Neural crest cell (in vitro differentiated cells): ENCODE measurements around the gene SUSD4. TPM values are rescaled to one million over a fixed set of nuclear protein-coding genes. Genes with fewer than 3 reads are reported as not detected.

Experiments
- DNase-seq: peaks from one replicate; pipeline ENCODE4 v3.0.0; 2021; ENCODE audit warnings: low read depth, mixed read lengths, low spot score
- H3K27ac Mint-ChIP-seq: one replicate; pipeline ENCODE4 v1.8.0; 2021; ENCODE audit warnings: mild to moderate bottlenecking, mixed read lengths; ENCODE audit not compliant: unreplicated experiment
- H3K27me3 Mint-ChIP-seq: 2 replicates; pipeline ENCODE4 v1.8.0; 2021; ENCODE audit warnings: low read depth, mild to moderate bottlenecking, mixed read lengths
- H3K36me3 Mint-ChIP-seq: 2 replicates; pipeline ENCODE4 v1.8.0; 2021; ENCODE audit warnings: low read depth, mild to moderate bottlenecking, mixed read lengths
- H3K4me1 Mint-ChIP-seq: 2 replicates; pipeline ENCODE4 v1.8.0; 2021; ENCODE audit warnings: mixed read lengths
- H3K4me3 Mint-ChIP-seq: one replicate; pipeline ENCODE4 v1.8.0; 2021; ENCODE audit warnings: mild to moderate bottlenecking, mixed read lengths
- H3K9me3 Mint-ChIP-seq: 2 replicates; pipeline ENCODE4 v1.8.0; 2021; ENCODE audit warnings: mixed read lengths
- total RNA-seq: library from RNA; stranded (reverse); gene quantifications from 2 replicates; pipeline ENCODE4 v1.2.1, GENCODE V29; 2021
- TF ChIP-seq, protein P1 (sequence below): fragments of 200-600 bp; sonication (generic); conservative IDR thresholded peaks from 2 replicates; pipeline ENCODE4 v1.5.0; 2021; ENCODE audit warnings: antibody characterized with exemption, mild to moderate bottlenecking

The SUSD4 gene
- total RNA-seq, 1 donor from 2014 or later = 0.56 TPM

DNA sequence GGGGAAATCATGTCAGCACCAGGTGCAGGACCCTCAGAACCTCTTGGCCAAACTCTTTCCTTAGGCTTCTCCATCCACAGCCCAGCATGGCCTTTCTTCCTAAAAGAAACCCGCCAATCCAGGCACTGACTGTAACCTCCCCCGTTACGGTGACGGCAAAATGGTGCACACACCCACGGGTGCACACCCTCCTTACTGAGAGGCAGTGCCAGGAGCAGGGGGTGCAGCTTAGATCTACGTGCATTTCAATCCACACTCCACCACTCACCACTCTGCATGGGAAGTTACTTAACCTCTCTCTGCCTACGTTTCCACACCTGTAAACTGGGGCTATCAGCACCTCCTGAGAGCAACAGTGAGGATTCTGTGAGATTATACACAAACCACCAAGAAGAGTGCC is 31.0 kb downstream of the SUSD4 start:
- no peaks in the 10 kb centered on the region for H3K9me3 Mint-ChIP-seq
- H3K36me3 Mint-ChIP-seq = no peaks in the 10 kb centered on the region
- TF ChIP-seq, protein P1, sequence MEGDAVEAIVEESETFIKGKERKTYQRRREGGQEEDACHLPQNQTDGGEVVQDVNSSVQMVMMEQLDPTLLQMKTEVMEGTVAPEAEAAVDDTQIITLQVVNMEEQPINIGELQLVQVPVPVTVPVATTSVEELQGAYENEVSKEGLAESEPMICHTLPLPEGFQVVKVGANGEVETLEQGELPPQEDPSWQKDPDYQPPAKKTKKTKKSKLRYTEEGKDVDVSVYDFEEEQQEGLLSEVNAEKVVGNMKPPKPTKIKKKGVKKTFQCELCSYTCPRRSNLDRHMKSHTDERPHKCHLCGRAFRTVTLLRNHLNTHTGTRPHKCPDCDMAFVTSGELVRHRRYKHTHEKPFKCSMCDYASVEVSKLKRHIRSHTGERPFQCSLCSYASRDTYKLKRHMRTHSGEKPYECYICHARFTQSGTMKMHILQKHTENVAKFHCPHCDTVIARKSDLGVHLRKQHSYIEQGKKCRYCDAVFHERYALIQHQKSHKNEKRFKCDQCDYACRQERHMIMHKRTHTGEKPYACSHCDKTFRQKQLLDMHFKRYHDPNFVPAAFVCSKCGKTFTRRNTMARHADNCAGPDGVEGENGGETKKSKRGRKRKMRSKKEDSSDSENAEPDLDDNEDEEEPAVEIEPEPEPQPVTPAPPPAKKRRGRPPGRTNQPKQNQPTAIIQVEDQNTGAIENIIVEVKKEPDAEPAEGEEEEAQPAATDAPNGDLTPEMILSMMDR = no peak
- H3K4me1 Mint-ChIP-seq = no peaks in the 10 kb centered on the region
- peaks cover 17% of the 10 kb centered on the region for H3K27me3 Mint-ChIP-seq
- H3K4me3 Mint-ChIP-seq = no peak overlapping the region
- DNase-seq = no peak
- H3K27ac Mint-ChIP-seq = no peak overlapping the region

- no peak for DNase-seq
- TF ChIP-seq, protein P1 = no peak
- Mint-ChIP-seq H3K27ac (no peak overlapping the region), H3K4me3 (no peak overlapping the region), H3K9me3 (peaks cover 2% of the 10 kb centered on the region), H3K4me1 (no peaks in the 10 kb centered on the region), H3K36me3 (no peaks in the 10 kb centered on the region), H3K27me3 (peaks cover 20% of the 10 kb centered on the region)
Measured at GRCh38 chr1:223331929-223332328, 32.0 kb downstream of the SUSD4 start.

GRCh38 chr1:223331301-223331700 is 32.7 kb downstream of the SUSD4 start:
- TF ChIP-seq, protein P1 = no peak
- Mint-ChIP-seq H3K27ac (no peak overlapping the region), H3K9me3 (peaks cover 2% of the 10 kb centered on the region), H3K27me3 (peaks cover 20% of the 10 kb centered on the region), H3K4me1 (no peaks in the 10 kb centered on the region), H3K4me3 (no peak overlapping the region), H3K36me3 (no peaks in the 10 kb centered on the region)
- DNase-seq = no peak

DNA sequence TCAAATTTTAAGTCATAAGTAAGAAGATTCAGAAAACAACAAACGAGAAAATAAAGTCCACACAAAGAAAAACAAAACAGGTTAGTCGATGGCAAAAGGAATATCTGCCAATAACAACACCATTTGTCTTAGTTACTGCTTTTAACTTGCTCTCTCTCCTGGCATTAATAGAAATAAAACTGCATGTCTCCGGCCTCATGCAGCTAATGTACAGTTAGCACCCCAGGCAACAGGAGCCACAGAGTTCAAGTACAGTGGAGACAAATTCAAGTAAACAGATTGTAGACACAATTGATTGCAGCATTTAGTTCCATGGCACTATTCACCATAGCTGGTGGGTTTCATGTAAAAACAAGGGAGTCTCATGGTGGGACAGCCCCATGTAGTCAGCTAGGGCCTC is 33.5 kb downstream of the SUSD4 start:
- H3K27ac Mint-ChIP-seq = no peak overlapping the region
- DNase-seq = no peak
- TF ChIP-seq, protein P1 = no peak
- peaks cover 2% of the 10 kb centered on the region for H3K9me3 Mint-ChIP-seq
- no peaks in the 10 kb centered on the region for H3K4me1 Mint-ChIP-seq
- no peaks in the 10 kb centered on the region for H3K36me3 Mint-ChIP-seq
- peaks cover 20% of the 10 kb centered on the region for H3K27me3 Mint-ChIP-seq
- no peak overlapping the region for H3K4me3 Mint-ChIP-seq

DNA sequence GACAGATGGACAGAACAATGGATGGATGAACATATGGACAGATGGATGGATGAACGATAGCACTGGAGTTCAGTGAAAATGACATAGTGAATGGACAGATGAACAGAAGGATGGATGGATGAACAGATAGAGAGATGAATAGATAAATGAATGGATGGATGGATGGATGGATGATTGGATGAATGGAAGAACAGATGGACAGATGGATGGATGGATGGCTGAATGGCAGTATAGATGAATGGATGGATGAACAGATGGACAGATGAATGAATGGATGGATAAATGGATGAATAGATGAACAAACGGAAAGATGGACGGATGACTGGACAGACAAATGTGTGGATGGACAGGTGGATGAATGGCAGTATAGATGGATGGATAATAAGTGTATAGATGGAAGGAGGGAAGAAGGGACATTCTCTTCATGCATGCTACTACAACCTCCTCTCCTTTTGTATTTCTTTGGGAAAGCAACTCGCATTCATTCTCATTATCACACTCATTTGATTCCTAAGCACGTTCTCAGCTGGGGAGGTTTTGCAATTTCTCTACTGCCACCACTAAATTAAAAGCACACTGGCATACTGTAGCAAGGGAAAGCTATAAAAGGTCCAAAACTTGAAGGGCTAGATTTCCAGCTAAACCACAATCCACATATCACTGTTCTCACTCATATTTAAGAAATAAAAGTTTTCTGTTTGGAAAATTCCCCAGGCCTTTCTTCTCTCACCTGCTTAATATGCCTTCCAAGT is 34.1 kb downstream of the SUSD4 start:
- no peak overlapping the region for H3K4me3 Mint-ChIP-seq
- no peak for DNase-seq
- peaks cover 20% of the 10 kb centered on the region for H3K27me3 Mint-ChIP-seq
- TF ChIP-seq, protein P1 = no peak
- peaks cover 2% of the 10 kb centered on the region for H3K9me3 Mint-ChIP-seq
- no peak overlapping the region for H3K27ac Mint-ChIP-seq
- H3K36me3 Mint-ChIP-seq = no peaks in the 10 kb centered on the region
- H3K4me1 Mint-ChIP-seq = no peaks in the 10 kb centered on the region
